ENCODE data around the gene CPHXL. TPM values are rescaled to one million over a fixed set of nuclear protein-coding genes. Genes with fewer than 3 reads are reported as not detected.

Gene CPHXL
- polyA plus RNA-seq, 1 donor from 2014 or later, result not detected

DNA sequence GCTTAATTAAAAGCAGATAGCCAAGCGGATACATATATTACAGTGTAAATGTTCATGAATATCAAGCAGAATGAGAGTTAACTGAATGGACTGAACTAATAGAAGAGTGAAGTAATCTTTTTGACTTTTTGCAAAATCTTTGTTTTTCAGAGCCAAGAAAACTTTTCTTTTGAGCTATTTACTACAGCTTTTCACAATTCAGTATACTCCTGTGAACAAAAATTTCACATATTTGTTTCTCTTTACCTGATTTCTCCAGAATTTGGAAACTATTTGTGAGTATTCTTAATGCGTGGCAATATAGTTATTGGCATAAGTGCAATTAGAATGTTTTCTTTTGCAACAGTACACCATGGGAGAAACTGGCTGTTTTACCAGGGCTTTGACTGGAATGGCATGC is 15.9 kb downstream of the CPHXL start:
- no peak overlapping the region for H3K4me3 ChIP-seq (ENCODE audit: low read length)
- H4K20me1 ChIP-seq (ENCODE audit: insufficient read depth), result no peaks in the 10 kb centered on the region
- no peak overlapping the region for H3K4me2 ChIP-seq (ENCODE audit: low read length)
- H3K9ac ChIP-seq (ENCODE audit: low read length), result no peak overlapping the region
- TF ChIP-seq TAF1 (IDR thresholded peaks at IDR 0.05; ENCODE audit: low read depth) (no peak), EZH2 (IDR thresholded peaks at IDR 0.05; ENCODE audit: borderline replicate concordance, insufficient read depth, low read length, poor library complexity, severe bottlenecking) (no peak), EP300 (conservative IDR thresholded peaks at IDR 0.05; ENCODE audit: poor library complexity, severe bottlenecking) (no peak), MXI1 (conservative IDR thresholded peaks at IDR 0.05; ENCODE audit: poor library complexity, severe bottlenecking) (no peak)
- TF ChIP-seq, protein P1, sequence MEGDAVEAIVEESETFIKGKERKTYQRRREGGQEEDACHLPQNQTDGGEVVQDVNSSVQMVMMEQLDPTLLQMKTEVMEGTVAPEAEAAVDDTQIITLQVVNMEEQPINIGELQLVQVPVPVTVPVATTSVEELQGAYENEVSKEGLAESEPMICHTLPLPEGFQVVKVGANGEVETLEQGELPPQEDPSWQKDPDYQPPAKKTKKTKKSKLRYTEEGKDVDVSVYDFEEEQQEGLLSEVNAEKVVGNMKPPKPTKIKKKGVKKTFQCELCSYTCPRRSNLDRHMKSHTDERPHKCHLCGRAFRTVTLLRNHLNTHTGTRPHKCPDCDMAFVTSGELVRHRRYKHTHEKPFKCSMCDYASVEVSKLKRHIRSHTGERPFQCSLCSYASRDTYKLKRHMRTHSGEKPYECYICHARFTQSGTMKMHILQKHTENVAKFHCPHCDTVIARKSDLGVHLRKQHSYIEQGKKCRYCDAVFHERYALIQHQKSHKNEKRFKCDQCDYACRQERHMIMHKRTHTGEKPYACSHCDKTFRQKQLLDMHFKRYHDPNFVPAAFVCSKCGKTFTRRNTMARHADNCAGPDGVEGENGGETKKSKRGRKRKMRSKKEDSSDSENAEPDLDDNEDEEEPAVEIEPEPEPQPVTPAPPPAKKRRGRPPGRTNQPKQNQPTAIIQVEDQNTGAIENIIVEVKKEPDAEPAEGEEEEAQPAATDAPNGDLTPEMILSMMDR (IDR thresholded peaks at IDR 0.05; ENCODE audit: poor library complexity, severe bottlenecking), result no peak
- H3K79me2 ChIP-seq (replicated peaks; ENCODE audit: insufficient read depth, low read length), result no peaks in the 10 kb centered on the region
- H3F3A ChIP-seq (ENCODE audit: insufficient read depth, low read length, poor library complexity, severe bottlenecking), result no peaks in the 10 kb centered on the region
- H3K9me2 ChIP-seq (ENCODE audit: insufficient read depth, low read length), result no peaks in the 10 kb centered on the region
- no peak overlapping the region for H3K27ac ChIP-seq (ENCODE audit: low read length)
- no peaks in the 10 kb centered on the region for H3K36me3 ChIP-seq (ENCODE audit: insufficient read depth, low read length)
- peaks cover 5% of the 10 kb centered on the region for H3K9me3 ChIP-seq (ENCODE audit: low read length)
- no peaks in the 10 kb centered on the region for H3K27me3 ChIP-seq (ENCODE audit: insufficient read depth, low read depth, low read length)
- no peak overlapping the region for H2AFZ ChIP-seq (ENCODE audit: low read depth, low read length)

DNA sequence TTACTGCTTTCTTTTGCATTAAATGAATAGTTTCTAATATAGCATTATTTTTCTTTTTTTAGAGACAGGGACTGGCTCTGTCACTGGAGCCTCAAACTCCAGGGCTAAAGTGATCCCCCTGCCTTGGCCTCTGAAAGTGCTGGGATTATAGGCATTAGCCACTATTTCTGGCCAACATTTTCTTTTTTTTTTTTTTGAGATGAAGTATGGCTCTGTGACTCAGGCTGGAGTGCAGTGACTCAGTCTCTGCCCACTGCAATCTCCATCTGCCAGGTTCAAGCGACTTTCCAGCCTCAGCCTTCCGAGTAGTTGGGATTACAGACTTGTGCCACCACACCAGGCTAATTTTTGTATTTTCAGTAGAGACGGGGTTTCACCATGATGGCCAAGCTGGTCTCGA is 23.0 kb downstream of the CPHXL start:
- no peaks in the 10 kb centered on the region for H3K9me3 ChIP-seq (ENCODE audit: low read length)
- H3K79me2 ChIP-seq (replicated peaks; ENCODE audit: insufficient read depth, low read length), result no peaks in the 10 kb centered on the region

More for the DNA sequence above, 23.0 kb downstream of the CPHXL start:
- Histone ChIP-seq H3K36me3 (ENCODE audit: insufficient read depth, low read length) (no peaks in the 10 kb centered on the region), H3K27me3 (ENCODE audit: insufficient read depth, low read depth, low read length) (no peaks in the 10 kb centered on the region), H3F3A (ENCODE audit: insufficient read depth, low read length, poor library complexity, severe bottlenecking) (no peaks in the 10 kb centered on the region), H3K27ac (ENCODE audit: low read length) (no peak overlapping the region), H3K9me2 (ENCODE audit: insufficient read depth, low read length) (no peaks in the 10 kb centered on the region), H3K4me3 (ENCODE audit: low read length) (no peak overlapping the region), H4K20me1 (ENCODE audit: insufficient read depth) (no peaks in the 10 kb centered on the region), H3K4me2 (ENCODE audit: low read length) (no peak overlapping the region), H2AFZ (ENCODE audit: low read depth, low read length) (no peak overlapping the region), H3K9ac (ENCODE audit: low read length) (no peak overlapping the region)
- no peak for TF ChIP-seq EP300 (conservative IDR thresholded peaks at IDR 0.05; ENCODE audit: poor library complexity, severe bottlenecking)
- TF ChIP-seq RAD21 (conservative IDR thresholded peaks at IDR 0.05), result no peak
- no peak for TF ChIP-seq POLR2AphosphoS5 (IDR thresholded peaks at IDR 0.05)
- no peak for TF ChIP-seq SMC3 (conservative IDR thresholded peaks at IDR 0.05; ENCODE audit: poor library complexity)
- no peak for TF ChIP-seq TAF1 (IDR thresholded peaks at IDR 0.05; ENCODE audit: low read depth)
- TF ChIP-seq MXI1 (conservative IDR thresholded peaks at IDR 0.05; ENCODE audit: poor library complexity, severe bottlenecking), result no peak
- TF ChIP-seq, protein P2, sequence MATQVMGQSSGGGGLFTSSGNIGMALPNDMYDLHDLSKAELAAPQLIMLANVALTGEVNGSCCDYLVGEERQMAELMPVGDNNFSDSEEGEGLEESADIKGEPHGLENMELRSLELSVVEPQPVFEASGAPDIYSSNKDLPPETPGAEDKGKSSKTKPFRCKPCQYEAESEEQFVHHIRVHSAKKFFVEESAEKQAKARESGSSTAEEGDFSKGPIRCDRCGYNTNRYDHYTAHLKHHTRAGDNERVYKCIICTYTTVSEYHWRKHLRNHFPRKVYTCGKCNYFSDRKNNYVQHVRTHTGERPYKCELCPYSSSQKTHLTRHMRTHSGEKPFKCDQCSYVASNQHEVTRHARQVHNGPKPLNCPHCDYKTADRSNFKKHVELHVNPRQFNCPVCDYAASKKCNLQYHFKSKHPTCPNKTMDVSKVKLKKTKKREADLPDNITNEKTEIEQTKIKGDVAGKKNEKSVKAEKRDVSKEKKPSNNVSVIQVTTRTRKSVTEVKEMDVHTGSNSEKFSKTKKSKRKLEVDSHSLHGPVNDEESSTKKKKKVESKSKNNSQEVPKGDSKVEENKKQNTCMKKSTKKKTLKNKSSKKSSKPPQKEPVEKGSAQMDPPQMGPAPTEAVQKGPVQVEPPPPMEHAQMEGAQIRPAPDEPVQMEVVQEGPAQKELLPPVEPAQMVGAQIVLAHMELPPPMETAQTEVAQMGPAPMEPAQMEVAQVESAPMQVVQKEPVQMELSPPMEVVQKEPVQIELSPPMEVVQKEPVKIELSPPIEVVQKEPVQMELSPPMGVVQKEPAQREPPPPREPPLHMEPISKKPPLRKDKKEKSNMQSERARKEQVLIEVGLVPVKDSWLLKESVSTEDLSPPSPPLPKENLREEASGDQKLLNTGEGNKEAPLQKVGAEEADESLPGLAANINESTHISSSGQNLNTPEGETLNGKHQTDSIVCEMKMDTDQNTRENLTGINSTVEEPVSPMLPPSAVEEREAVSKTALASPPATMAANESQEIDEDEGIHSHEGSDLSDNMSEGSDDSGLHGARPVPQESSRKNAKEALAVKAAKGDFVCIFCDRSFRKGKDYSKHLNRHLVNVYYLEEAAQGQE (IDR thresholded peaks at IDR 0.05; ENCODE audit: borderline replicate concordance), result no peak
- TF ChIP-seq, protein P1 (IDR thresholded peaks at IDR 0.05; ENCODE audit: poor library complexity, severe bottlenecking), result no peak

Measured in neural cell (in vitro differentiated cells).